Karpas-422 (cell line): Measurements from ENCODE around the gene ACP7. TPM values are rescaled to one million over a fixed set of nuclear protein-coding genes. Genes with fewer than 3 reads are reported as not detected.
"Not testable (repeated sequence)": the region's sequence is repeated elsewhere in the genome, so short reads cannot be mapped to it uniquely, and the experiment has no call there.

ENCODE experiments used
- DNase-seq: peaks from one replicate; pipeline ENCODE4 v3.0.0-alpha.2; 2015
- H2AFZ ChIP-seq: fragments of 200-600 bp; sonication (generic); 2 replicates; pipeline ENCODE4 v1.6.1; 2014; ENCODE audit warnings: antibody characterized with exemption, low read length, mixed read lengths
- H3K27ac ChIP-seq: fragments of 200-600 bp; sonication (generic); 2 replicates; pipeline ENCODE4 v1.5.1; 2014; ENCODE audit warnings: mild to moderate bottlenecking, low read length, moderate library complexity
- H3K27me3 ChIP-seq: fragments of 200-600 bp; sonication (generic); 2 replicates; pipeline ENCODE4 v1.6.1; 2014; ENCODE audit warnings: low read length, mixed read lengths
- H3K36me3 ChIP-seq: fragments of 200-600 bp; sonication (generic); 2 replicates; pipeline ENCODE4 v1.6.1; 2014; ENCODE audit warnings: low read length, mixed read lengths; ENCODE audit not compliant: insufficient read depth
- H3K4me1 ChIP-seq: fragments of 200-600 bp; sonication (generic); 2 replicates; pipeline ENCODE4 v1.6.1; 2014; ENCODE audit warnings: mild to moderate bottlenecking, low read length, mixed read lengths
- H3K4me2 ChIP-seq: fragments of 200-600 bp; sonication (generic); 2 replicates; pipeline ENCODE4 v1.6.1; 2014; ENCODE audit warnings: low read length, low read depth, mild to moderate bottlenecking; ENCODE audit not compliant: poor library complexity, severe bottlenecking
- H3K4me3 ChIP-seq: fragments of 200-600 bp; sonication (generic); 2 replicates; pipeline ENCODE4 v1.5.1; 2014; ENCODE audit warnings: mild to moderate bottlenecking, antibody characterized with exemption, low read length, mixed read lengths
- H3K79me2 ChIP-seq: fragments of 200-600 bp; sonication (generic); 2 replicates; pipeline ENCODE4 v1.6.1; 2014; ENCODE audit warnings: mild to moderate bottlenecking, low read length, mixed read lengths
- H3K9ac ChIP-seq: fragments of 200-600 bp; sonication (generic); 2 replicates; pipeline ENCODE4 v1.6.0; 2014; ENCODE audit warnings: low read length
- H3K9me2 ChIP-seq: fragments of 200-600 bp; sonication (generic), shearing (Covaris generic); replicated peaks from 2 replicates; pipeline ENCODE4 v1.6.0; 2014; ENCODE audit warnings: mild to moderate bottlenecking, low read length, moderate library complexity; ENCODE audit not compliant: insufficient read depth
- H3K9me3 ChIP-seq: fragments of 300-700, 200-600 bp; sonication (generic); 2 replicates; pipeline ENCODE4 v1.6.1; 2014; ENCODE audit warnings: low read length, mixed read lengths
- H4K20me1 ChIP-seq: fragments of 200-600 bp; sonication (generic); 2 replicates; pipeline ENCODE4 v1.6.1; 2014; ENCODE audit warnings: mild to moderate bottlenecking, antibody characterized with exemption, low read length, low read depth; ENCODE audit not compliant: insufficient read depth
- total RNA-seq: library from RNA; depleted of rRNA; stranded (reverse); fragments of >200 nt; shearing (Covaris generic); gene quantifications from 2 replicates; pipeline ENCODE4 v1.2.3, GENCODE V29; 2014; ENCODE audit warnings: low replicate concordance

The ACP7 gene
- total RNA-seq, 1 experiment from 2014 or later: not detected

DNA sequence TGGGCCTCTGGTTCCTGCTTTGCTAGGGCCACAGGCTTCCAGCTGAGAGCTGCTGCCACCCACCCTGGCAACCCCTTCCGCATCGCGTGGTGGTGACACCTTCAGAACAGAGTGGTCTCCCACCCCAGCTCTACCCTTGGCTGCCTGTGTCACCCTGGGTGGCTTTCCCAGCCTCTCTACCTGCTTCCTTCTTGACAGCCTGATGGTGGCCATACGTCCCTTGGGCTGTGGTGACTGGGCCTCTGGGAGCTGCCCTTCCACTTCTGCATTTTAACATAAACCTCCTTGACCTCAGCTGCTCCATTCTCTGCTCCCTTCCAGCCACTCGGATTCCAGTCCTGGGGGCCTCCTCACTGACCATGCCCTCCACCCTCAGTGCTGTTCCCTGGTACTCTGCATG is 58.5 kb downstream of the ACP7 start:
- Histone ChIP-seq H3K4me1 (no peaks in the 10 kb centered on the region), H3K79me2 (peaks cover 4% of the 10 kb centered on the region; the same call in 1 of the 2 replicates), H2AFZ (no peak overlapping the region), H3K4me2 (no peak overlapping the region), H3K9me3 (no peaks in the 10 kb centered on the region), H4K20me1 (peaks cover 27% of the 10 kb centered on the region; the same call in 1 of the 2 replicates), H3K27ac (no peak overlapping the region), H3K9ac (no peak overlapping the region), H3K36me3 (no peaks in the 10 kb centered on the region), H3K27me3 (no peaks in the 10 kb centered on the region), H3K9me2 (no peaks in the 10 kb centered on the region), H3K4me3 (no peak overlapping the region)
- DNase-seq: no peak

DNA sequence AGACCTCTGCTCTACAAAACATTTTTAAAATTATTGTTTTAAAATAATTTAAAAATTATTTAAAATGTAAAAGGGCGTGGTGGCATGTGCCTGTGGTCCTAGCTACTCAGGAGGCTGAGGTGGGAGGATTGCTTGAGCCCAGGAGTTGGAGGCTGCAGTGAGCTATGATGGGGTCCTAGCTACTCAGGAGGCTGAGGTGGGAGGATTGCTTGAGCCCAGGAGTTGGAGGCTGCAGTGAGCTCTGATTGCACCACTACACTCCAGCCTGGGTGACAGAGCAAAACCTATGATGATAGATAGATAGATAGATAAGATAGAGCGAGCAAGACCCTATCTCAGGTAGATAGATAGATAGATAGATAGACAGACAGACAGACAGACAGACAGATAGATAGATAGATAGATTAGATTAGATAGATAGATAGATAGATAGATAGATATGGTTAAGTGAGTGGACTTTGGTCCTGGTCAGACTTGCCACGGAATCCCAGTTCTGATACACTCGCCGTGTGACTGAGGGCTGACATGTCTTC is 59.7 kb downstream of the ACP7 start:
- DNase-seq, H3K79me2 ChIP-seq, H3K9me3 ChIP-seq, H3K4me2 ChIP-seq, H3K9ac ChIP-seq, H3K9me2 ChIP-seq, H3K27me3 ChIP-seq, H3K36me3 ChIP-seq, H2AFZ ChIP-seq, H3K27ac ChIP-seq, H3K4me3 ChIP-seq, H3K4me1 ChIP-seq: not testable (repeated sequence)
- H4K20me1 ChIP-seq: peaks cover 30% of the 10 kb centered on the region; the same call in 1 of the 2 replicates

DNA sequence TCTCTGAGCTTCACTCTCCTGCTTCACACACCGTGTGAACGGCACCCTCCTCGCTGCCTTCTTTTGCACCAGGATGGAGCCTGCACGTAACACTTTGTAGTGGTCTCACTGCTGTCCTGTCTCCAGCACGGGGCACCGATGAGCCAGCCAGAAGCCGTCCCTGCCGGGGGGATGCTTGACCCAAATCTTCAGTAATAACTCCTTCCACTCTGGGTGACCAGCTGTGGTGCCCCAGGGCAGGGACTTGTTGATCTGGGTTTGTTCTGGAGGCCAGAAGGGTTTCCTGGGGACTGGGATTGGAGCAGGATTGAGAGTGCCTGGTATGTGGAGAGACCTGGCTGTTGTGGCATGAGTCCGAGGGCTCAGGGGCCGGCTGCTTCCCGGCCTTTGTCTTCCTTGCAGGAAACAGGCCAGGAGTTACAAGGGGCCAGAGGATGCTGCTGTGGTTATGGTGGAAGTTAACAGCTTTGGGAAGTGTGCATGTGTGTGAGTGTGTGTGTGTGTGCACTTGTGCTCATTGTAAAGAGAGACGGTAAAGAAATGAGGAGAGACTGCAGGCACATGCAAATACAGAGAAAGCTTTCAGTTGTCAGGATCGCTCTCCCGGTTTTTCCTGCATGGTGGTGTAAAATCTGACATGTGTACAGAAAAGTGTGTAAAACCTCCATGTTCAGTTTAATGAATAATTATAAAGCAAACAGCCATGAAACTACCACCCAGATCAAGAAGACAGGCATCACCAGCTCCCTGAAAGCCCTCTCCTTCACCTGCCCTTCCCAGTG is 60.3 kb downstream of the ACP7 start:
- H3K27me3 ChIP-seq: no peaks in the 10 kb centered on the region
- no peak overlapping the region for H2AFZ ChIP-seq
- no peak overlapping the region for H3K4me3 ChIP-seq
- no peak for DNase-seq
- peaks cover 31% of the 10 kb centered on the region; the same call in 1 of the 2 replicates for H4K20me1 ChIP-seq
- no peaks in the 10 kb centered on the region for H3K36me3 ChIP-seq
- H3K4me2 ChIP-seq: no peak overlapping the region
- no peak overlapping the region for H3K27ac ChIP-seq
- no peaks in the 10 kb centered on the region for H3K9me2 ChIP-seq
- H3K4me1 ChIP-seq: no peaks in the 10 kb centered on the region
- peaks cover 4% of the 10 kb centered on the region; the same call in 1 of the 2 replicates for H3K79me2 ChIP-seq
- H3K9me3 ChIP-seq: no peaks in the 10 kb centered on the region
- no peak overlapping the region for H3K9ac ChIP-seq

DNA sequence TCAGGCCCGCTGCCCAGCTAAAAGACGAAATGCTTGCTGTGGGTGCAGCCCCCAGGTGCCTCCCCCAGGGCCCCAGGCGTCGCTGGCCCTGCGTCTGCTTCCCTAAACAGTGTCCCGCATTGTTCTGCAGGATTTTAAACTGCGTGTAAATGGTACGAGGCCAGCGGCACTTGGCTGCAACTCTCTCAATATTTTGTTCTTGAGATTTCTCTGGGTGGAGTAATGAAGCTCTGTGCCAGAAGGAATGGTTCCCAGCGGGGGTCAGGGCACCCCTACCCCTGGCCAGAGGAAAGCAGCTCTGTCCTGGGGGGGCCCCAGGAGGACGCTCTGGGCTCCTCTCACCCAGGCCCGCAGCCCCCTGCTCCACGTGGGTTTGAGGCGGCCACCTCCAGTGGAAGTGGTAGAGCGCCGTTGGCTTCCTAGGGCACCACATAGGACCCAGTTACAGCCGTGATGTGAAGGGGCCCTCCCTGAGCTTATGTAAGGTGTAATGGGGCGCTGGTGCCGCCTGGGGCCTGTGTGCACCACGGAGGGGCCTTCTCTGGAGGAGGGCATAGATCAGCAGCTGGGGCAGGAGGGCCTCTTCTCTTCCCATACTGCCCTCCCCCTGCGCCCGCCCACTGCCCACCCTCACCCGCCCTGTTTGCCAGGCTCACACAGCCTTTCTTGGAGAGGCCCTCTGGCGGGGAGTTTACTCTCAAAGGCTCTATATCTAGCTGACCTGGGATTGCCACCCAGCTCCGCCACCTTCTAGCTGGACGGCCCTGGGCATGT is 61.2 kb downstream of the ACP7 start:
- no peak overlapping the region for H3K4me3 ChIP-seq
- no peak overlapping the region for H3K27ac ChIP-seq
- no peak overlapping the region for H3K4me2 ChIP-seq
- H3K79me2 ChIP-seq: peaks cover 4% of the 10 kb centered on the region; the same call in 1 of the 2 replicates
- H4K20me1 ChIP-seq: peaks cover 31% of the 10 kb centered on the region; the same call in 1 of the 2 replicates
- no peaks in the 10 kb centered on the region for H3K4me1 ChIP-seq
- H3K36me3 ChIP-seq: no peaks in the 10 kb centered on the region
- no peaks in the 10 kb centered on the region for H3K9me2 ChIP-seq
- no peaks in the 10 kb centered on the region for H3K27me3 ChIP-seq
- DNase-seq: no peak
- H3K9me3 ChIP-seq: no peaks in the 10 kb centered on the region
- H3K9ac ChIP-seq: no peak overlapping the region
- no peak overlapping the region for H2AFZ ChIP-seq

- Histone ChIP-seq H3K79me2 (peaks cover 4% of the 10 kb centered on the region; the same call in 1 of the 2 replicates), H3K4me2 (no peak overlapping the region), H2AFZ (no peak overlapping the region), H3K4me3 (no peak overlapping the region), H3K36me3 (no peaks in the 10 kb centered on the region), H3K27me3 (no peaks in the 10 kb centered on the region), H3K27ac (no peak overlapping the region), H3K9ac (no peak overlapping the region), H4K20me1 (peaks cover 26% of the 10 kb centered on the region; the same call in 1 of the 2 replicates), H3K4me1 (no peaks in the 10 kb centered on the region), H3K9me3 (no peaks in the 10 kb centered on the region), H3K9me2 (no peaks in the 10 kb centered on the region)
- DNase-seq: no peak
These were observed 61.9 kb downstream of the ACP7 start for GRCh38 chr19:39146091-39146490.

- DNase-seq: no peak
- H4K20me1 ChIP-seq: peaks cover 26% of the 10 kb centered on the region; the same call in 1 of the 2 replicates
- H3K4me1 ChIP-seq: no peaks in the 10 kb centered on the region
- H3K79me2 ChIP-seq: peaks cover 4% of the 10 kb centered on the region; the same call in 1 of the 2 replicates
- no peak overlapping the region for H3K4me2 ChIP-seq
- H2AFZ ChIP-seq: no peak overlapping the region
- H3K9ac ChIP-seq: no peak overlapping the region
- H3K27me3 ChIP-seq: no peaks in the 10 kb centered on the region
- H3K36me3 ChIP-seq: no peaks in the 10 kb centered on the region
- H3K9me2 ChIP-seq: no peaks in the 10 kb centered on the region
- H3K27ac ChIP-seq: no peak overlapping the region
- H3K9me3 ChIP-seq: no peaks in the 10 kb centered on the region
- H3K4me3 ChIP-seq: no peak overlapping the region
These were observed 62.7 kb downstream of the ACP7 start for GRCh38 chr19:39146686-39147450.

- H3K79me2 ChIP-seq: peaks cover 4% of the 10 kb centered on the region; the same call in 1 of the 2 replicates
These were observed 63.3 kb downstream of the ACP7 start for GRCh38 chr19:39147480-39147879.

More at GRCh38 chr19:39147480-39147879, 63.3 kb downstream of the ACP7 start:
- H3K36me3 ChIP-seq: no peaks in the 10 kb centered on the region
- H3K4me3 ChIP-seq: no peak overlapping the region
- H3K9me3 ChIP-seq: no peaks in the 10 kb centered on the region
- no peak overlapping the region for H3K9ac ChIP-seq
- no peaks in the 10 kb centered on the region for H3K9me2 ChIP-seq
- no peak overlapping the region for H3K27ac ChIP-seq
- H3K4me2 ChIP-seq: no peak overlapping the region
- H3K4me1 ChIP-seq: no peaks in the 10 kb centered on the region
- H3K27me3 ChIP-seq: no peaks in the 10 kb centered on the region
- no peak overlapping the region for H2AFZ ChIP-seq
- peaks cover 20% of the 10 kb centered on the region; the same call in 1 of the 2 replicates for H4K20me1 ChIP-seq
- DNase-seq: no peak
